Right lobe of liver (tissue), 4 donors: ENCODE data around the gene CYFIP1.

Source experiments
- CTCF ChIP-seq, 4 donors: fragments of 200-600 bp in 3 of 4; fragments of 450-650 bp in 1 of 4; IDR thresholded peaks; one replicate each; pipeline versions ENCODE4 v1.5.1 to v1.8.0; 2016 to 2022; ENCODE audit warnings: antibody characterized with exemption in 4 of 4, mild to moderate bottlenecking in 2 of 4
- POLR2A ChIP-seq: fragments of 450-650 bp; IDR thresholded peaks from one replicate; pipeline ENCODE4 v1.6.1; 2017; ENCODE audit warnings: antibody characterized with exemption, mild to moderate bottlenecking
- donor health status: DM: no; HTN: no; CAD: no.
- donor health status: DM: no; HTN: no; CAD: no.
- donor health status: DM: no; HTN: yes; CAD: no.

DNA sequence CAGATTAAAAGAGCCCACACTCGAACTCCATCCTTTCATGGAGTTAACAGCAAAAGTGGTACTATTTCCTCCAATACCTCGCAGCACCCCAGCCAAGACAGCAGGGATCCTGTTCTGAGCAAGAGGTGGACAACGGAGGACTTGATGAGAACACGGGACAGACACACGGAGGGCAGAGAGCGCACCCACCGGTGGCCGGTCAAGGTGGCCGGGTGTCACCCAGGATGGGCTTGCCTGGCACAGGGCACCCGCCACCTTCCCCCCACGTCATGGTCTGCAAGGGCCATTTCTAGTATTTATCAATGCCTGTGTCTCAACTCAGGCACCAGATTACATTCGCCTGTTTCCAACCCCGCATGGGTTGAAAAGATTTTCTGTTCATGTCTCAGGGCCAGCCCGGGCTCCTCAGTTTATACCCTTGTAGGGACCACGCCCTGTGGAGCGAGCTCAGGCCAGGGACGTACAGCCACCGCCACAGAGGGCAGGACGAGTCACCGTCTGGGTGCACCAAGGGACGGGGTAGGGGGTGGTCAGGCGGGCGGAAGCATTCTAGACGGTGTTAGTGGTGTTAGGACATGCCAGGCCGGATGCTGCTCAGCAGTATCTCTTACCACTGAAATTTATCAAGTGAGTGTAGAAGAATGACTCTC lies 64.2 kb downstream of the CYFIP1 start:
- TF ChIP-seq CTCF (IDR thresholded peaks at IDR 0.05) (no peak), POLR2A (no peak)
